Limb (tissue), 2 donors: Measurements from ENCODE around the gene CRACR2B.

Experiments
- DNase-seq, 2 donors: peaks; one replicate each; pipeline ENCODE4 v3.0.0-alpha.2; 2016; ENCODE audit errors: extremely low spot score in 2 of 2

CRACR2B gene

DNA sequence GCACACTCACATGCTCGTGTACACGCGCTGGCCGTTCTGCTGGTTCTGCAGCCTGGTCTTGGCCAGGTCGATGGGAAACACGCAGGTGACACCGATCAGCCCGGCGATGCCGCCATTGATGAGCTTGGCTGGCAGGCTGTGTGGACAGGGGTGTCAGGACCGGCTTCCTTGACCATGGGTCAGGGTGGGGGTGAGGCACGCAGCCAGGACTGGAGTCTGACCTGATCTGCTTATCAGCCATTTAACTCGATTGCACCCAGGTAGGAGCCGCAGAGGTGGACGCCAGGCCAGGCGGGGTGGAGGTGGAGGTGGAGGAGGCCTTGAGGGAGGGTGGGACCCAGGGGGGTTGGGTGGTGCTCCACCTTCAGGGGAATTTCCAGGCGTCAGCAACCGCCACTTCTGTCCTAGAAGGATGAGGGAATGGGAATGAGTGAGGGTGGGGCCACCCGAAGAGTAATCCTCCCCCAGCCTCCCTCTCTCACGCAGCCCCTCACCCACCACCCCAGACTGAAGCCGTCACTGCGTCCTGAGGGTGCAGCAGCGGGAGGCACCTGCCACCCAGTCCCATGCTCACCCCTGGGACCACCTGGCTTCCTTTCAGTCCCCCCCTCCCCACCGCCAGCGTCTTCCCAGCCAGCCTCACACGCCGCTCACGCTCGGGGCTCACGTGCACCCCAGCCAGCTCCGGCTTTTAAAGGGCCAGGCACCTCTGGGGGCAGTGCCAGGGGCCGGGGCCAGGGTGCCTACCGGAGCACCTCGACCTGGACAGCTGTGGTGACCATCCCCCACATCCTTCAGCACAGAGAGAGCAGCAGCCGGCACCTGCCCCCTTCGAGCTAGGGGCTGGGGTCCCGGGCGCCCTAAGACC, 32.7 kb upstream of the CRACR2B start:
- no peak for DNase-seq

DNA sequence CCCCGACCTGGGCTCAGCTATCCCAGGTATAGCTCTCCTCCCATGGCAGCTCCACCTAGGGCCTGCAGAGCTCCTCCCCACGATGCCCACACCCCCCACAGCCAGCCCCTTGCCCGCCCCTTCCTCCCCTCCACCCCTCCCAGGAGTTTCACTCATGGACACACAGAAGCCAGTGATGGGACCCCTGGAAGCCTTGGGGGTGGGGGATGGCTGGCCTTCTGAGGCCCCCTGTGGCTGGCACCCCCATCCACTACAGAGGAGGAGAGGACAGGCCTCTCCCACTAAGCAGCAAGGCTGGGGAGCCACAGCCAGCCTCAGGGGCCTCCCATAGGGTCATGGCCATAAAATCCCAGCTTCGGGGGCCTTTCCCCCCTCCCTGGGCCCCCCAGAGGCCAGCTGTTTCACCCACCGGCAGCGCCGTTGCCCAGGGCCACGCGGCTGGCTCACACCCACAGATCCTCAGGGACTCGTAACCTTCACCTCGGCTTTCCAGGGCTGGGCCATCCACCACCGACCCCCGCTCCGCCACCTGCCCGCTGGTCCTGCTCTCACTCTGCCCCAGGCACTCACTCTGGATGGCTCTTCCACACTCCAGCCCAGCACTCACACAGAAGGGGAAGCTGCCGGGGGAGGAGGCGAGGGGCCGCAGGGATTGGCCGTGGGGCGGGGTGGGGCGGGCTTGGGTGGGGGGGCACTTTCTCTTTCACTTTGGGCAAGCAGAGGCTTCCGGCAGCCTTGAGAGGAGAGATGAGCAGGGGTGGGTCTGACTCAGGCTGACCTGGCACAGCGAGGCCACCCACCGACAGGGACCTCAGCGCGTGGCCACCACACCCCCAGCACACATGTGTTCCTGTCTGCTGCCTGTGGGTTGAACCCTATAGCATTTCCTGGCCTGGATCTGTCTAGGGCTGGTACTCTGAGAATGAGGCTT, 31.8 kb upstream of the CRACR2B start:
- DNase-seq: peak; percentile 45 to 81

DNA sequence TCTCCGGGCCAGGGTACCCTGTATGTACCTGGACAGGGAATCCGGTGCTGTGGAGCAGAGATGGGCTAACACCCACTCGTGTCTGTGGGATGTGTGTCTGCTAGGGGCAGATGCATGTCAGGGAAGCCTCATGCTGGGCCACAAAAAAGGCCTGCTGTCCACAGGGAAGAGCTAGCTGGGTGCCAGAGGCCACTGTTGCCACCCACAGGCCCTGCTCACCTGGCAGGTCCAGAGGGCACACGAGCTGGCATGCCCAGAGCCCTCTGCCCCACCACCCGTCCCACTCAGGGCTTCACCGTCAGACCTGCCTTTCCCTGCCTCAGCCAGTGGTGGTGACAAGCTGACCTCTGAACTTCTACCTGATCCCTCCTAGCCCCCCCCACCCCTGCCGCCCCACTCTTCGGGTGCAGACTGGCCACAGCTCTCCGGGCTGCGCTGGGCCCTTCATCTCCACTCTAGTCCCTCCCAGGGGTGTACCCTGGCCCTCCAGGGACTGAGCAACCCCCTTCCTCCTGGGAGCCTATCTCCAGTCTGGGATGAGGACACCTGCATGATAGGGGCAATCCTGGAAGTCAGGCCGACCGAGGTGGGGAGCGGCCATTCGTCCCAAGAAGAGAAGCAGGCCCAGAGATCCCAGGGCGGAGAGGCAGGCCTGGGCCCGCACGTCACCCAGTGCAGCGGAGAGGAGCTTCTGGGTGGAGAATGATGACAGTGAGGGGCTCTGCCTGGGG, 31.0 kb upstream of the CRACR2B start:
- DNase-seq: no peak

DNA sequence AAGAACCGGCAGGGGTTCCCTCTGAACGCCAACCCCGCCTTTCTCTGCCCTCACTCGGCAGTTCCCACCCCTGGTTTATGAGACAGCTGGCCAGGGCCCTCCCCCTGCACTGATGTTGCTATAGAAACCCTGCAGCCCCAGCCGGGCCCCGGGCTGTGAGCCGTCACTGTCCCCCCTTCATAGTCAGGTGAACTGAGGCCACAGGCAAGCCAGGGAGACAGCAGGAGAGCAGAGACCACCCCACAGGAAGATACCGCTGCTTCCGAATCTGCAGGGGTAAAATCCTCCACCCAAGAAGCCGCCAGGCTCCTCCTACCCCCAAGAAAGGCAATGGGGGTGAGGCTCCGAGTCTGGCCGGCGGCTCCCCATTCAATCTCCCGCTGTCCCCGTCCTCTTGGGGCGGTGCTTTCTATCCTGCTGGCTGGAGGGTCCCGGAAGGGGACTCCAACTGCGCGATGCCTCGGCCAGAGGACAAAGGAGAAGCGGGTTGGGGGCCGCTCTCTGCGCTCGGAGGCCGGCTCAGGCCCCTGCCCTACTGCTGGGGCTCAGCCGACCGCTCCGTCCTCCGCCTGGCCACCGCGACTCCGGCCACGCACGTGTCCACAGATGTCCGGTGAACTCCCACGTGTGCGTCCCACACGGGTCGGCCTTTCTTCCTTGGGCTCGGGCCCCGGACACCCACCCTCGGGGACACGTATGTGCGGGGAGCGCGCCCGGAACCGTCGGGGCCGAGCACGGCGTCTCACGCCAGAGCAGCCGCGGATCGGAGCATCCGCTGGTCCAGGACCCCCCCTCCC, 30.2 kb upstream of the CRACR2B start:
- peak; percentile 89 for DNase-seq

DNA sequence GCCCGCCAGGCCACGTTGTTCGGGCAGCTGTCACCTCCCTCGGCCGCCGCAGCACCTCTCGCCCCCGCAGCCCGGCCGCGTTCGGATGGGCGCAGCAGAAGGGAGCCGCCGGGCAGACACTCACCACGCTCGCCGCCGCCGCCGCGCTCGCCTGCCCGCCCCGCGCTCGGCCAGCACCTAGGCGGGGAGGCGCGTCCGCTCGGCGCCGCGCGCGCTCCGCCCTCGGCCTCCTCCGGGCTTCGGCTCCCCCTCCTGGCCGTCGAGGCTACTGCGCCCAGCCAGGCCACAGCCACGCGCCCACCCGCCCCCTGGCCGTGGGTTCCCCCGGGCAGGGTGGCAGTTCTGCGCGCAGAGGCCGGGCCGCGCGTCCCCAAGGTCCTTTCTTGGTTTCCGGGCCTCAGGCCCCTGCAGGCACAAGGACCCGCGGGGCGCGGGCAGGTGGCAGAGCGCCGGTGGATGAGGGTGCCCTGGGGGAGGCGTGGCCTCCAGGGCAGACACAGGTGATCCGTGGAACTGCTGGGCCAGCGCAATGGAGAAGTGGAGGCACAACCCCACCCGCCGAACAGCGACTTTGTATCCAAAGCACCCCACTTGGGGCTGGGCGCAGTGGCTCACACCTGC, 29.5 kb upstream of the CRACR2B start, which contains the start of gene SLC25A22:
SLC25A22 (minus strand) TSS at position 189 of the 621 bp plus-strand sequence. CDS start 3,275 bp downstream, outside the sequence.
- peak; percentile 85 to 92 for DNase-seq

DNA sequence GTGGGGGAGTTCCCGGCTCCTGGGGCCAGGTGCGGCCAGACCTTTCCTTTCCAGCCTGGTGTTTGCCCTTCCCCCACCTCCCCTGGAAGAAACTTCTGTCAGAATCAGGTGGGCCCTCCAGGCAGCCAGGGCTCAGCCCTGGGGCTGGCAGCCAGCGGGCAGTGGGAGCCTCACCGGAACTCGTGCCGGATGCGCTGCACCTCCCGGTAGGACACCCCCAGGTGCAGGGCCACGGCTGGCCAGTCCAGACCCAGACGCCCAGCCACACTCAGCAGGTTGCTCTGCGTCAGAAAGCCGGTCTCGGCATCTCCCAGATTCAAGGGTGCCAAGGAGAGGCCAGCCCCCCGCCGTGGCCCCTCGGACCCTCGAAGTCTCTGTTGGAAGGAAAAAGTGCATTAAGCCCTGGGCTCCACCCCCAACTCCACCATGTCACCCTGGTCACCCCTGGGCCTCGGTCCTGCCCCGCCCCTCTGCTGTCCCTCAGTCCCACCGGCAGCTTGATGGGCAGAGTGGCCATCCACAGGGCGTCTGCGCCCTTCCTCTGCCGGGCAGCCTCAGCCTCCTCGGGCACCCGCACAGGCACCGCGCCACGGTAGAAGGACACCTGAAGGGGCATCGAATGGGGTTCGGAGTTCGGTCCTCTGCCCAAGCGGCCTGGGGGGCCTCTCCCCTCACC, 27.9 kb upstream of the CRACR2B start:
- no peak for DNase-seq

DNA sequence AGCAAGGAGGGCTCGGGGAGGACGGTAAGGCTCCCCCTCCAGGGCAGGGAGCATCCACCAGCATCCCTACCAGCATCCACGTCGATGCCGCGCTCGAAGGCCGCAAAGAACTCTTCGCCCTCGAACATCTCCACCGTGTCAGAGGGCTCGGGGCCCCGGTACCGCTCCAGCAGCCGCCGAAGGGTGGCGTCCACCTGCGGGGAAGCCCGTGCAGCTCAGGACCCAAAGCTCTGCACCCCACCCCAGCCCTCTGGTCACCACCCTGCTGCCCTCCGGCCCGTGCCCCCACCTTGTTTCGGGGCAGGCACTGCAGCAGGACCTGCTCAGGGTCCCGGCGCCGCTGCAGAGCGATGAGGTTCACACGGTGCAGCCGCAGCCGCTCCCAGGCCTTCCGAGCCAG, 27.2 kb upstream of the CRACR2B start:
- DNase-seq: no peak

DNA sequence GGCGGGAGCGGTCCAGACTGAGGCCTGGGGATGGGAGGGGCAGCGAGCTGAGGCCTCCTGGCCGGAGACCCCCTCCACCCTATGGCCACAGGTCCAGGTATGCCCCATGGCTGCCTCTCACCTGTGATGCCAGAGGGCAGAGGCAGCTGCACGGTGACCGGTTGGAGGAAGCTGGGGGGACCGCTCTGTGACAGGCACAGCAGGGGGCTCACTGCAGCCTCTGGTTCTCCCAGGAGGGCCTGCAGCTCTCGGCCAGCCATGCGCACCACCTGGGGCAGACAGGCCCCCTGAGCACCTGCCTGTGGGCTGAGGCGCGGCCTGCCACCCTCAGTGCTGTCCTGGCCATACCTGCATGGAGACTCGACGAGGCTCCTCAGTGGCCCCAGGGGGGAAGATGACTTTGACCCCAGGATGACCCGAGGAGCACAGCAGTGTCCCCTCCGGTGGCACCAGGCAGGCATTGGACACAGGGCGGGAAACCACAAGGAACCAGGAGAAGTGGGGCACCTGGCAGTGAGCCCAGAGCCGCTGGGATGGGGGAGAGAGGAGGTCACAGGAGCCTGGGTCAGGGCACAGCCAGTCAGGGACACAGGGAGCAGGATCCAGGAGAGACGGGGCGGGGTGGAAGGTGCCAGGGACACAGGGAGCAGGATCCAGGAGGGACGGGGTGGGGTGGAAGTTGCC, 26.5 kb upstream of the CRACR2B start:
- DNase-seq: no peak

DNA sequence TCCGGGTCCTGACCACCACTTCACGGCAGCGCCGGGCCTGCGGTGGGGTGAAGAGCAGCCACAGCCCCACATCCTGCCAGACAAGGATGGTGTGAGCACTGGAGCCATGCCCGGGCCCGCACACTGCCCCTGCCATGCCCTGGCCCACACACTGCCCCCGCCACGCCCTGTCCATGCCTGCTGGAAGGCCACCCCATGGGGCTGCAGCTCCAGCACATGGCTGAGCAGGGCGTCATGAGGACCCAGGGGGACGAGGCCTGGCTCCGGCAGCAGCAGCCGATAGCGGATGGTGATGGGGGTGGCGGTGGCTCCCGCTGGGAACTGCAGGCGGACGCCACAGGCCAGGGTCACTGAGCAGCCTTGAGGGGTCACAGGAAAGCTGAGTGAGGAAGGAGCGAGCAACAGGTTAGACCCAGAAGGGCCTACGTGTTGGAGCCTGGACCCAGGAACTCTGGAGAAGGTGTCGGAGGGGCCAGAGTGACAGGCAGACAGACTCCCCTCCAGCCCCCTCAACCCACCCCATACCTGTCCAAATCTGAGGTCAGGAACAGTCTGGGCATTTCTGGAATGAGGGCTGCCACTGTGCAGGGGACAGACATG, 25.6 kb upstream of the CRACR2B start:
- no peak for DNase-seq

DNA sequence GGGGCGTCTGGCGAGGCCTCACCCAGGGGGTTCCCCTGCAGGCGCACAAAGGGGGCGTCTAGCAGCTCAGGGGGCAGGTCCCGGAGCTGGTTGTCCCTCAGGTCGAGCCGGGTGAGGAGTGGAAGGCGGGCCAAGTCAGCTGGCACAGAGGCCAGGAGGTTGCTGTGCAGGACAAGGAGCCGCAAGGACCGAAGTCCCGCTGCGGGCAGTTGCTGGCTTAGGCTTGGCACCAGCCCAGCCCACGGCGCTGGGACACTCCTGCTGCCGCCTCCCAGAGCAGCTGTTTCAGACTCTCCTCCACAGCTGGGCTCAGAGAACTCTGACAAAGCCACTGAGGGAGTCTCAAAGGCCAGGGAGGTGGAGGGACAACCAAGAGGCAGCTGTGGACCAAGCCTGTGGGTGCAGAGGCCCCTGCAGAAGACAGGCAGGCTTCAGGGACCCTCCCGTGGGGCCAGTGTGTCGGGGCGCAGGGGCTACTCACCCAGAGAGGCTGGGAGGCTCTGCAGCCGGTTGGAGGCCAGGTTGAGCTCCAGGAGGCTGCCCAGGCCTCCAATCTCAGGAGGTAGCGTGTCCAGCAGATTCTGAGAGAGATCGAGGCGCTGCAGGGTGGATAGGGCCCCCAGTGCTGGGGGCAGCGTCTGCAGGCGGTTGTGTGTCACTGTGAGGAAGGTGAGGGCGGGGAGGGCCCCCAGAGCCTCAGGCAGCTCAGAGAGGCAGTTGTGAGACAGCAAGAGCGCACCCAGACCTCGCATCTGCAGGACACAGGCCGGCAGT, 24.8 kb upstream of the CRACR2B start:
- DNase-seq: no peak

DNA sequence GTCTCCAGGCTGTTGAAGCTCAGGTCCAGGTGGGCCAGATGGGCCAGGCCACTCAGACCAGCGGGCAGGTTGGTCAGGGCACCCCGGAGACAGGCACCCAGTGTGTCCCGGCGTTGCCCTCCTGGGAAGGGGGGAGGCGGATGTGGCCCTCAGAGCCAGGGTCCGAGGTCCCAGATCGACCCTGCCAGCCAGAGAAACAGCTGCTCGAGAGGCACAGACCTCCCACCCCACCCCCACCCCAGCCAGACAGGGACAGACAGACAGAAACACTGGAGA, 24.3 kb upstream of the CRACR2B start:
- DNase-seq: no peak

DNA sequence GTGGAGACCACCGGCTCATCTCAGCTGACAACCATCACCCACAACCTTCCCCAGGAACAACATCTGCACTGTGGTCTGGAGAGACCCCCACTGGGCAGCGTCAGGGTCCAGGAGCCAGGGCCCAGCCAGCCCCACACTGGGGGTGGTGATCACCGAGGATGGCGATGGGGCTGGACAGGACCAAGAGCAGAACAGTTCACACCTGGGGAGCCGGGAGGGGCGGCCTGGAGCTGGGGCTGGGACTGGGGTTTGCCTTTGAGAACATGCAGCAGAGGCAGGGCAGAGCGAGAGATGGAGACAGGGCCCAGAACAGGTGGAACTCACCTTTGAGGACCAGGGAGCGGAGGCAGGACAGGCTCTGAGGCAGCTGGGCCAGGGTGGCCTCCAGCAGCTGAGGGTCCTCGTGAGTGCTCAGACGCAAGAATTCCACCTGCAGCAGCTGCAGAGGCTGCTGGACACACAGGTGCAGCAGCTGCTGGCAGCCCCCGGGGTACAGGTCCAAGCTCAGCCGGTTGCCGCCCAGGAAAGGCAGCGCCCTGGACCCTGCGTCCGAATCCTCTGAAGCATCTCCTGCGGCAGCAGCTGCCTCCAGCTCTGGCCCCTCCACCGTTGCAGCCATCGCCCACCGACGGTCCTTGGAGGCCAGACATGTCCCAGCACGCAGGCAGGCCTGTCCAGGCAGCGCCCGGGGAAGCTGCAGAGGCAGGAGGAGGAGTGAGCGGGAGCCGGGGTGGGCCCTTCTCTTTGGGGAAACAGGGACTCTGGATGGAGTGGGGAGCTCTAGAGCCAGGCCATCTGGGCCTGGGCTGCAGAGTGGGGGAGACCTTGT, 23.7 kb upstream of the CRACR2B start:
- DNase-seq: no peak

DNA sequence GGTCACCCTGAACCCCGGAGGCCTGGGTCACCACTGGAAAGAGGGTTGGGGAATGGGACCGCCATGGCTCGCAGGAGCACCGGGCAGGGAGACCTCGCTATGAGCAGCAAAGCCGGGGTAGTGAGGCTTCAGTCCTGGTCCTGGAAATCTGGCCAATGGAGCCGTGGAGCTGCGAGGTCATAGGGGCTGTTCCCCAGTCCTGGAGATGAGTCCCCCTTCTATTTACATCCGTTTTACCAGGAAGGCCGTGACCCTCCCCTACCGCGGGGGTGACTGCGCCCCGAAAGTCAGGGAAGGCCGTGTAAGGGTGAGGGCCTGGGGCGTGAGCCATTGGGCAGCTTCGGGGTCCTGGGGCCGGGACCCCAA, 23.1 kb upstream of the CRACR2B start:
- no peak for DNase-seq

DNA sequence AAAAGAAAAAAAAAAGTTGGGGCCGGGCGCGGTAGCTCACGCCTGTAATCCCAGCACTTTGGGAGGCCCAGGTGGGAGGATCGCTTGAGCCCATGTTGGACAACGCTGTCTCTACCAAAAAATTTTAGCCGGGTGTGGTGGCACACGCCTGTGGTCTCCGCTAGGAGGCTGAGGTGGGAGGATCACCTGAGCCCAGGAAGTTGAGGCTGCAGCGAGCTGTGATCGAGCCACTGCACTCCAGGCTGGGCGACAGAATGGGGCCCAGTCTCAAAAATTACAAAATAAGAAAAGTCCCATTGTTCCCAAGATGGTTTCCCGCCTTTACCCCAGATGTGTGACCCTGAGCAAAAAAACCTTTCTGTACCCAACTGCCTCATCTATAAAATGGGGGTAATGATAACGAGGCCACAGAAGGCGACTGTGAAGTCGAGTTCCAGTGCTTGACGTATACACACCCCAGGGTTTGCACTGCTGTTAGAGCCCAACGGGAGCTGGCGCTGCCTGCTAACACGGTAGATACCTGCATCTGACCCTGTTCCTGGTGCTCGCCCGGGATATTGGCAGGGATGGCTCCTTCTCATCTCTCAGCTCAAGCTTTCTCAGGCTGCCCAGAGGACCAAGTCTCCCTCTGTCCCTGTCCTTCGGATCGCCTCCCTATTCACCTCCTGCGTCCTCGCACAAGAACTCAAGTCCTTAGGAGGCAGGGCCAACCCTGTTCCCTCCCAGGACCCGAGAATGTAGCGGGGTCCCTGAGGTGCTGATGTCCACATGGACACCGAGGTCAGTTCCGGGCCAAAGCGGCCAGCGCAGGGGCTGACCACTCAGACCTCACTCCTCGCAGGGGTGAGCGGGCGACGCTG, 19.1 kb upstream of the CRACR2B start:
- DNase-seq: no peak

DNA sequence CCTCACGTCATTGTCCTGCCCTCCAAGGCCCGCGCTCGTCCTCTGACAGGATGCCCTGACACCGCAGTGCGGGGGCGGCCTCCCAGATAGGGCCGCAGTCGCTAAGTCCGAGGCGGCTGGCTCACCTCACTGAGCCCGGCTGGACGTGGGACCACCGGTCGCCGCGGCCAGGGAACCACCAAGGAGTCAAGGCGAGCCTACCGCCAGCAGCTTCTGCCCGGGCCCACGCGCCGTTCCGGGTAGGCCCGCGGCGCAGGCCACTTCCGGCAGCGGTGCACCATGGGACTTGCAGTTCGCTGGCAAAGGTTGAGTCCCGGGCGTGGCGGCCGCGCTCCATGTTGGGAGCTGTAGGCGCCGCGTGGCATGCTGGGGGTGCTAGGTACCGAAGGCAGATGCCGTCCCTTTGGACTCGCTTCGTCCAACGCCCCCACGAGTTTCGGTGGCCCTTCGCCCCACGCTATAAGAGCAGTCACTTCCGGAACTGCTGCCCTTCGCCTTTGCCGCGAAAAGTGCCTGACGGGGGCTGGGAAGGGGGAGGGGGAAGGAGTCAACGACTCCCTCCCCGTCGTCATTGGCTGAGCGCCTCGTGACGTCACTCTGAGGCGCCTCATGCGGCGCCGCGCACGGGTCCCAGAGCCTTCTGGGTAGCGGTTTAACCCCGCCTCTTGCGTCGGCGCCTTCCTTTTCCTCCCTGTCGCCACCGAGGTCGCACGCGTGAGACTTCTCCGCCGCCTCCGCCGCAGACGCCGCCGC, 18.3 kb upstream of the CRACR2B start, which contains the start of gene RPLP2:
RPLP2 (plus strand) TSS at position 681 of the 753 bp plus-strand sequence. CDS start 268 bp downstream, outside the sequence.
- DNase-seq: peak; percentile 96 to 99
